22Rv1 (cell line): ENCODE results near the gene PELO.

Experiments
- H3K27ac ChIP-seq: fragments of 450-650 bp; 2 replicates; pipeline ENCODE4 v1.5.1; 2017
- ZFX ChIP-seq: fragments of 450-650 bp; IDR thresholded peaks from 2 replicates; pipeline ENCODE4 v1.6.1; 2017; ENCODE audit warnings: antibody characterized with exemption, borderline replicate concordance
- TF ChIP-seq, protein P1 (sequence below): fragments of 450-650 bp; IDR thresholded peaks from 2 replicates; pipeline ENCODE4 v1.5.1; 2017; ENCODE audit warnings: mild to moderate bottlenecking

Gene PELO

DNA sequence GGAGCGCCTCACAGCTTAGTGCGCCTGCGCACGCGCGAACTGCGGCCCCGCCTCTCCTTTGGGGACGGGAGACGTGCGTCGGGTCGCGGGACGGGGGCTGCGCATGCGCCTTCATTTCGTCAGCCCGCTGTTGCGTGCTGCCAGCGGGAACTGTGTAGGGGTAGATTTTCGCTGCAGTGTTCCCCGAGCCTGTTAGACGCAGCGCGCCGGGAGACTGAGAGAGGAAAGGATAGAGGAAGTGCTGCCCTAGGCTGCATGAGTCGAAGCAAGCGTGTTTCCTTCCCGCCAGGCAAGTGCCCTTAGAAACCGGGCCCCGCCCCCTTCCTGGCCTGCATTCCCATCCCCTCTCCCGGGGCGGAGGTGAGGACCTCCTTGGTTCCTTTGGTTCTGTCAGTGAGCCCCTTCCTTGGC lies 12.3 kb downstream of the PELO start:
- TF ChIP-seq ZFX, result no peak
- TF ChIP-seq, protein P1, sequence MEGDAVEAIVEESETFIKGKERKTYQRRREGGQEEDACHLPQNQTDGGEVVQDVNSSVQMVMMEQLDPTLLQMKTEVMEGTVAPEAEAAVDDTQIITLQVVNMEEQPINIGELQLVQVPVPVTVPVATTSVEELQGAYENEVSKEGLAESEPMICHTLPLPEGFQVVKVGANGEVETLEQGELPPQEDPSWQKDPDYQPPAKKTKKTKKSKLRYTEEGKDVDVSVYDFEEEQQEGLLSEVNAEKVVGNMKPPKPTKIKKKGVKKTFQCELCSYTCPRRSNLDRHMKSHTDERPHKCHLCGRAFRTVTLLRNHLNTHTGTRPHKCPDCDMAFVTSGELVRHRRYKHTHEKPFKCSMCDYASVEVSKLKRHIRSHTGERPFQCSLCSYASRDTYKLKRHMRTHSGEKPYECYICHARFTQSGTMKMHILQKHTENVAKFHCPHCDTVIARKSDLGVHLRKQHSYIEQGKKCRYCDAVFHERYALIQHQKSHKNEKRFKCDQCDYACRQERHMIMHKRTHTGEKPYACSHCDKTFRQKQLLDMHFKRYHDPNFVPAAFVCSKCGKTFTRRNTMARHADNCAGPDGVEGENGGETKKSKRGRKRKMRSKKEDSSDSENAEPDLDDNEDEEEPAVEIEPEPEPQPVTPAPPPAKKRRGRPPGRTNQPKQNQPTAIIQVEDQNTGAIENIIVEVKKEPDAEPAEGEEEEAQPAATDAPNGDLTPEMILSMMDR, result no peak
- peak overlapping the region; percentile 93 for H3K27ac ChIP-seq

DNA sequence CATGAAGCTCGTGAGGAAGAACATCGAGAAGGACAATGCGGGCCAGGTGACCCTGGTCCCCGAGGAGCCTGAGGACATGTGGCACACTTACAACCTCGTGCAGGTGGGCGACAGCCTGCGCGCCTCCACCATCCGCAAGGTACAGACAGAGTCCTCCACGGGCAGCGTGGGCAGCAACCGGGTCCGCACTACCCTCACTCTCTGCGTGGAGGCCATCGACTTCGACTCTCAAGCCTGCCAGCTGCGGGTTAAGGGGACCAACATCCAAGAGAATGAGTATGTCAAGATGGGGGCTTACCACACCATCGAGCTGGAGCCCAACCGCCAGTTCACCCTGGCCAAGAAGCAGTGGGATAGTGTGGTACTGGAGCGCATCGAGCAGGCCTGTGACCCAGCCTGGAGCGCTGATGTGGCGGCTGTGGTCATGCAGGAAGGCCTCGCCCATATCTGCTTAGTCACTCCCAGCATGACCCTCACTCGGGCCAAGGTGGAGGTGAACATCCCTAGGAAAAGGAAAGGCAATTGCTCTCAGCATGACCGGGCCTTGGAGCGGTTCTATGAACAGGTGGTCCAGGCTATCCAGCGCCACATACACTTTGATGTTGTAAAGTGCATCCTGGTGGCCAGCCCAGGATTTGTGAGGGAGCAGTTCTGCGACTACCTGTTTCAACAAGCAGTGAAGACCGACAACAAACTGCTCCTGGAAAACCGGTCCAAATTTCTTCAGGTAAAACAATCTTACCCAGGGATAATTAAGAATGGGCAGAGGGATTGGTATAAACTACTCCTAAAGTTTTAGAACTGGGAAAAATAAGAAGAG lies 12.9 kb downstream of the PELO start:
- H3K27ac ChIP-seq, result peak overlapping the region; percentile 93
- TF ChIP-seq, protein P1, result no peak
- TF ChIP-seq ZFX, result no peak

DNA sequence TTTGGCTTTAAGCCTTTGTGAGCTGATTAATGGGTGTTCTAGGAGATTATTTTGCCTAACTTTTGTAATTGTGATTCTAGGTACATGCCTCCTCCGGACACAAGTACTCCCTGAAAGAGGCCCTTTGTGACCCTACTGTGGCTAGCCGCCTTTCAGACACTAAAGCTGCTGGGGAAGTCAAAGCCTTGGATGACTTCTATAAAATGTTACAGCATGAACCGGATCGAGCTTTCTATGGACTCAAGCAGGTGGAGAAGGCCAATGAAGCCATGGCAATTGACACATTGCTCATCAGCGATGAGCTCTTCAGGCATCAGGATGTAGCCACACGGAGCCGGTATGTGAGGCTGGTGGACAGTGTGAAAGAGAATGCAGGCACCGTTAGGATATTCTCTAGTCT lies 13.6 kb downstream of the PELO start:
- H3K27ac ChIP-seq, result peak overlapping the region; percentile 93

DNA sequence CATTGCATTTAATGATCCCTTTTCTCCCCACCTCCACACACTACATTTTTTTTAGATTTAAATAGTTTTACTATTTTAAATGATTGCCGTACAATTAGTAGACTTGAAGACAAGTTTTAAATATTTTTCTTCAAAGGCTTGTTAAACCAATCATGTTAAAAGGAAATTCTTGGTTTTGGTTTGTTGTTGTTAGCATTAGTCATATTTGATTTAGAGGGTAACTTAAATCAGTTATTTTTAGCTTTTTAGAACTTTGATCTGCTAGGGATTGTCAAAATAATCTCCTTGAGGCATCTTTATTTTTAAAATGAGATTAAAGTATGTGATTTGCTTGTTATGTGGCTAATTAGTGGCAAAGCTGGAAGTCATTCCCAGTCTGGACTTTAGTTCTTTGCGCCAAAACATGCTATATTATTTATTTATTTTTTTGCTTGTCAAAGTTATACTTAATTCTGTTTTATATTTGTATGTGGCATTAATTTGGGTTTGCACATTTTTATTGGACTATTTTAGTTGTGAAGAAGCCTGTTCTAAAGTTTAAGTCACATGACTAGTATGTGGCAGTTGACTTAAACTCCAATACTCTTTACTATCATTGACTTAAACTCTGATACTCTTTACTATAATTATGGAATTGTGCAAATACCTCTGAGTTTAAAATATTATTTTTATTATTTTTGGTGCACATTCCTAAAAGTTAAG lies 14.7 kb downstream of the PELO start:
- TF ChIP-seq, protein P1, result no peak
- TF ChIP-seq ZFX, result no peak
- H3K27ac ChIP-seq, result no peak overlapping the region

More for the DNA sequence above, 13.6 kb downstream of the PELO start:
- TF ChIP-seq, protein P1, result no peak
- TF ChIP-seq ZFX, result no peak

DNA sequence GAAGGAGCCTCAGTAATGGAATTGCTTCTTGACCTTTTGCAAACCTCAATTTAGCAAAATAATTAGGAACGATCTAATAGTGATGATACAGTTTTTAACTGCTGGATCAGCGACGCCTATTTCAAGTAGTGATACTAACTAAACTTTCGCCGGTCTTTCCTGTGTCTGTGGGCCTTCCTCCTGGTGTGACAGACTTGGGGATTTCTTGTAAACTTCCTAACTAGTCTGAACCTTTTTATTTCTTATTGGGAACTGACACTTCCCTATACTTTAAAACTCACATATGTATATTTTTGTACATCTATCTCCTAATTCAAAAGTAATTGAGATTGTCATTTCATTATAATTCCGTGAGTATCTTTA lies 15.2 kb downstream of the PELO start:
- TF ChIP-seq, protein P1, result no peak
- TF ChIP-seq ZFX, result no peak
- no peak overlapping the region for H3K27ac ChIP-seq

DNA sequence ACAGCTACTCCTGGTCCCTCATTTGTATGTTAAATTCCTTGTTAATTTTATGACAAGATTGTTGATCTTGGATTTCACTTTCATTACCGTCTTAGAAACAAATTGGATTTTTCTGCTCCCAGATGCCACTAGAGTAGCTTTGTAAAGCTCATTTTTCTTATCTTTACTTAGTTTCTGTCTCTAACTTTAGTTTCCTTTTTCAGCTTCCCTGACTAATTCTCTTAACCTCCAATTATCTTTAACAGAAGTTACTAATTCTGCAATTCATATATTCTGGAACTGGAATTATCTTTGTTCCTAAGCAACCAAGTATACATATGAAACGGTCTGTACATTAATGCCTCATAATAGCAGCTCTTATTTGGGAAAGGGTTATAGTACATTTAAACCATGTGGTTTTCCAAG lies 16.7 kb downstream of the PELO start:
- no peak overlapping the region for H3K27ac ChIP-seq
- TF ChIP-seq, protein P1, result no peak
- TF ChIP-seq ZFX, result no peak

DNA sequence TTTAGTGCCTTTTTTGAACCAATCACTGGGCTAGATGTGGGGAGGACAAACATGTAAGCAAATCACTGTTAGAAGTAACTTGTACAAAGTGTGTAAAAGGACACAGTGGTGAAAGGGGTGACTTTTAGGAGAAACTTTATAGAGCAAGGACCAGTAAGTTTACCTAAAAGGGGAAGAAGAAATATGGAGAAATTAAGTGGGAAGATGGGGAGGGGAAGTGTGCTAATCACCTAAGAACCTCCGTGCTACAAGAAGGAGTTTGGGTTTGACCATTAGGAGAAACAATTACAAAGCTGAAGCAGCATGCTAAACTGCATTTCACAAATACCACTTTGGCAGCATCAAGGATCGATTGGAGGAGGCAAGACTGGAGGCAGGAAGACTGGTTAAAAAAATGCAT lies 17.3 kb downstream of the PELO start:
- H3K27ac ChIP-seq, result no peak overlapping the region
- no peak for TF ChIP-seq ZFX
- TF ChIP-seq, protein P1, result no peak
